Measurements from ENCODE around the gene P4HB. TPM values are rescaled to one million over a fixed set of nuclear protein-coding genes. Genes with fewer than 3 reads are reported as not detected.

Gene P4HB
- total RNA-seq: 100 to 1,000 TPM; 366 to 725 (median 608) TPM

- DNase-seq (ENCODE audit: low spot score): no peak
- no peak for ATAC-seq (ENCODE audit: low FRiP score)
- TF ChIP-seq CTCF (IDR thresholded peaks at IDR 0.05): peak in 2 of 3 donors; percentile 4 to 81
These were observed at the start of gene P4HB for GRCh38 chr17:81859906-81860755. Gene P4HB, minus strand, starts transcription at chr17:81860535. Its CDS starts 64 bp downstream, at chr17:81860471.

- no peak for ATAC-seq (ENCODE audit: low FRiP score)
- no peak for DNase-seq (ENCODE audit: low spot score)
- no peak for TF ChIP-seq CTCF (IDR thresholded peaks at IDR 0.05)
These were observed 48.9 kb upstream of the P4HB start for GRCh38 chr17:81909231-81909630.

GRCh38 chr17:81908793-81909192 is 48.5 kb upstream of the P4HB start:
- ATAC-seq (ENCODE audit: low FRiP score) (no peak), DNase-seq (ENCODE audit: low spot score) (no peak)
- TF ChIP-seq CTCF (IDR thresholded peaks at IDR 0.05): no peak

DNA sequence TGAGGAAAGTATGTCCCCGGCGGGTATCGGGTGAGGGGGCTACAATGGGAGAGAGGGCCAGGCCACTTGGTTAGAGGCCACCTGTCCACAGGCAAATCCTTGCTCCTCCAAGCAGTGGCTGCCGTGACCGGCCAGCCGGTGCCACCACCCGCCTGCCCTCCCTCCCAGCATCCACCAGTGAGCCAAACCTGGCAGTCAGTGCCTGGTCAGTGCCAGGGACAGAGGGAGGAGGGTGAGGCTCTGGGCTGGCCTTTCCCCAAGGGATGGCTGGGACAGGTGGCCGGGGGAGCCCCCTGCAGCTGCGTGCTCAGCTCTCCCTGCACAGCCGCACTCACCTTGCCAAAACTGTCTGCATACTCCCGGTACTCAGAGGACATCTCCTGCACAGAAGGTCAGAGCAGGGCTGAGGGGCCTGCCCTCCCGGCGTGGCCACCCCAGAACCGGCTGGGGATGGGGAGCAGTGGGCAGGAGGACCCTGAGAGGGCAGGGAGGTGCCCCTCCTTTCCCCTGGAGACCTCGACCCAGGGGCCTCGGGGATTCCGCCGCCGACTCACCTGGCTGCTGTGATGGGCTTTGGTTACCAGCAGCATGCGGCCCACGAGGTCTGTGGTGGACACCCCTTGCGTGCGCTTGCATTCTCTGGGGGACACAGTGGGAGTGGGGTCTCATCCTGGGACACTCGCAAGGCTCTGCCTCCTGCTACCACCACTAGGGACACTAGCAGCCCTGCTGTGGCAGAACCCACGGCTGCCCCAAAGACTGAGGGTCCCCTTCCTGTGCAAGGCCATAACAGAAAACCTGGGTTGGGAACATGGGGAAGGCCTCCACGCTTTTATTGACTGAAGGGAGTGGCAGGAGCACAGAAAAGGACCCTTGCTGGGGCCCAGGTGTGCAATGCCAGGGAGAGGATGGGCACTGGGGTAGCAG is 47.1 kb upstream of the P4HB start:
- no peak for TF ChIP-seq CTCF (IDR thresholded peaks at IDR 0.05)
- ATAC-seq (ENCODE audit: low FRiP score) (no peak), DNase-seq (ENCODE audit: low spot score) (no peak)

DNA sequence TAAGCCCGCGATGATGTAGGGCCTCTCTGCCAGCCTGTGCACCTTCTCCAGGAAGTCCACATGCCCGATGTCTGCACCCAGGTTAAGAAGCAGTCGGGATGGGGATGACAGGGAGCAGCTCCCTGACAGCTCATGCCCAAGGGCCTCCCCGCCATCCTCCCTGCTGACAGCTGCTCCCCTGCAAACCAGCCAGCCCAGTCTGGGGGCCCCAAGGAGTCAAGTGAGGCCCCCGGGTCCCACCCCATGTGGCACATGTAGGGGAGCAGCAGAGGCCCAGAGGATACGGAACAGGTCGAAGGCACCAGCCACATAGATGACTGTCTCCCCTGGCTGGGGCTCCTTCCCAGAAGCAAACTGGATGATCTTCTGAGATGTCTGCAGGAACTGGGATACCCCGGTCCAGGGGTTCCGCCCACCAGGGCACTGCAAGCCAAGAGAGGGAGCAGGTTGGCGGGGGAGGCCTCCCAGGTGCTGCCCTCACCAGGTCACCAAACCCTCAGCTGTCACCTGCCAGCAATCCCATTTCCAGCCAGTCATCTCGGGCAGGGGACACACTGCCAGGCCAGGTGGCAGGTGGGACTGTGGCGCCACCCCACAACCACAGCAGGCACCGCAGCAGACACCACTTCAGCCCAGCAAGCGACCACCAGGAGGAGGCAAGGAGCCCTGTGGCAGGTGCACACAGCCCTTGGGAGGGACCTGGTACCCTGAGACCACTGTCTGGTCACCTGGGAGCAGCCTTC is 46.3 kb upstream of the P4HB start:
- ATAC-seq (ENCODE audit: low FRiP score): no peak
- DNase-seq (ENCODE audit: low spot score): no peak
- TF ChIP-seq CTCF (IDR thresholded peaks at IDR 0.05): no peak

GRCh38 chr17:81905993-81906392 is 45.7 kb upstream of the P4HB start:
- no peak for TF ChIP-seq CTCF (IDR thresholded peaks at IDR 0.05)
- ATAC-seq (ENCODE audit: low FRiP score): no peak

More at GRCh38 chr17:81905993-81906392, 45.7 kb upstream of the P4HB start:
- no peak for DNase-seq (ENCODE audit: low spot score)
